CD4-positive, alpha-beta T cell treated with Interleukin-12 subunit alpha and Interleukin-12 subunit beta, for 1 hour (primary cell): ENCODE data around the gene ASXL1.
"Not testable (repeated sequence)": the region's sequence is repeated elsewhere in the genome, so short reads cannot be mapped to it uniquely, and the experiment has no call there.

Experiments used
- DNase-seq: peaks from one replicate; pipeline ENCODE4 v3.0.0-alpha.2; 2020

Gene ASXL1

GRCh38 chr20:32357869-32358631 is at the start of gene ASXL1:
Gene ASXL1 (plus strand): TSS chr20:32358331. CDS start chr20:32358776, 445 bp downstream.
- peak; percentile 96 for DNase-seq

GRCh38 chr20:32312718-32313424 is 45.3 kb upstream of the ASXL1 start:
- no peak for DNase-seq

- no peak for DNase-seq
Observed at GRCh38 chr20:32314768-32315167, 43.4 kb upstream of the ASXL1 start.

GRCh38 chr20:32315399-32315798 is 42.7 kb upstream of the ASXL1 start:
- no peak for DNase-seq

DNA sequence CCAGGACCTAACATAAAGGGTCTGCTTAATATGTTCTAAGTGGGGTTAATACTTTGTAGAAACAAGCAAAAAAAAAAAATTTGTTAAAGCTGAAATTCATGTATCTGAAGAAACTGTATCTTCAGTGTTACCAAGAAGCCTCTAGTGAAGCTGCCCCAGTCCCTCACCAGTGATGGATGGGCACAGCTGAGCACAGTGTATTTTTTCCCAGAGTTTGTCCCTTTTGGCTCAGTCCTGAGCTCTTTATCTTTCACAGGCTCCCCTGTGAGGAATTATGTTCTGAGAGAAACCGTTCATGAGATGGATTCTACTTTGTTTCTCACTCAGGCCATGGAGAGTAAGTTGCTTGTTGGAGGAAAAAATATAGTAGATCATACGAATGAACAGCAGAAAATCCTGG is 42.2 kb upstream of the ASXL1 start:
- no peak for DNase-seq

GRCh38 chr20:32316667-32317066 is 41.5 kb upstream of the ASXL1 start:
- DNase-seq, result no peak

- DNase-seq, result no peak
Observed at GRCh38 chr20:32319100-32319499, 39.0 kb upstream of the ASXL1 start.

- DNase-seq, result no peak
Observed at GRCh38 chr20:32320305-32320704, 37.8 kb upstream of the ASXL1 start.

DNA sequence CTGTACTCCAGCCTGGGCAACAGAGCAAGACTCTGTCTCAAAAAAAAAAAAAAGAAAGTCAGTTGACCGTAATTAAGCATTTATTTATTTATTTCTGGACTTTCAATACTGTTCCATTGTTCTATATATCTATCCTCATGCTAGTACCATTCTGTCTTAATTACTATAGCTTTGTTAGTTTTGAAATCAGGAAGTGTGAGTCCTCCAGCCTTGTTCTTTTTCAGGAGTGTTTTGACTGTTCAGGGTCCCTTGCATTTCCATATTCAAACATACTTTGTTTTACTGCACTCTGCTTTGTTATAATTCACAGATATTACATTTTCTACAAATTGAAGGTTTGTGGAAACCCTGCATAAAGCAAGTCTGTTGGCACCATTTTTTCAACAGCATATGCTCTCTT is 36.7 kb upstream of the ASXL1 start:
- no peak for DNase-seq

- not testable (repeated sequence) for DNase-seq
Observed at GRCh38 chr20:32322260-32322659, 35.9 kb upstream of the ASXL1 start.

GRCh38 chr20:32323761-32324160 is 34.4 kb upstream of the ASXL1 start:
- not testable (repeated sequence) for DNase-seq

DNA sequence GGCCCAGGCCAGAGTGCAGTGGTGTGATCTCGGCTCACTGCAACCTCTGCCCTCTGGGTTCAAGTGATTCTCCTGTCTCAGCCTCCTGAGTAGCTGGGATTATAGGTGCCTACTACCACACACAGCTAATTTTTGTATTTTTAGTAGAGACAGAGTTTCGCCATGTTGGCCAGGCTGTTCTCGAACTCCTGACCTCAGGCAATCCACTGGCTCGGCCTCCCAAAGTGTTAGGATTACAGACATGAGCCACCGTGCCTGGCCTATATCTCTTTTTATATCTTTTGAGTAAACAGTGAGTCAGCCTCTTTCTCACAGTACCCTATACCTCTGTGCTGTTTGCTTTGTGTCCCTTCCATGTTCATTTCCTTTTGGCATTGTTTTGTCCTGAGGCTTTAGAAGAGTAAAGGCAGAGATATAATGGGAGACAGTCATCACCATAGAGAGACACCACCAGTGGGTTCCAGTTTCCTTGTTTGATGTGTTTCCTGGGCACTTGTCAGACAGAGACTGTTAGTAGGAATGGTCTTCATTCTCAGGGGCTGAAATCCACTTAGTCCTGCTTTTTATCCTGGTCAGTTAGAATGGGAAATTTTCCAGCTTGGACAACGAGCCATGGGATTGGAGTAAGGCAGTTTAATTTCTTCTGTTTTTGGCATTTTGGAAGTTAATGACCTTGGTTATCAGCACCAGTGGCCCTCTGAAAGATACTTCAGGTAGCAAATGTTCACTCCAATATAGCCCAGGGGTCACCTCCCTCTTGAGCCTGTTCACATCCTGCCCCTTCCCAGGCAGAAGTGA is 32.2 kb upstream of the ASXL1 start:
- DNase-seq, result no peak

DNA sequence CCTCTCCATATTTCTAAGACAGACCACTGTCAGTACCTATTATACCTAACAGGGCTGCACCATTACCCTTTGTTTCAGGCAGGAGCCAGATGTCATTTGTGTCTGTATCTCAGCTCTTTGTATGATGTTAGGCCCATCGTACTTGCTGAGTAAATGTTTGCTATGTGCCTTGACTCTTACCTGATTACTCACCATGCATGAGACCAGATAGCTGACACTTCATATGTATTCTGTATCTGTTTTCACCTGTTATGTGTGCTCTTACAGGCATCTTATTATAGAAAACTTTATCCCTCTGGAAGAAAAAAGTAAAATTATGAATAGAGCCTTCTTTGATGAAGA is 31.7 kb upstream of the ASXL1 start:
- no peak for DNase-seq

DNA sequence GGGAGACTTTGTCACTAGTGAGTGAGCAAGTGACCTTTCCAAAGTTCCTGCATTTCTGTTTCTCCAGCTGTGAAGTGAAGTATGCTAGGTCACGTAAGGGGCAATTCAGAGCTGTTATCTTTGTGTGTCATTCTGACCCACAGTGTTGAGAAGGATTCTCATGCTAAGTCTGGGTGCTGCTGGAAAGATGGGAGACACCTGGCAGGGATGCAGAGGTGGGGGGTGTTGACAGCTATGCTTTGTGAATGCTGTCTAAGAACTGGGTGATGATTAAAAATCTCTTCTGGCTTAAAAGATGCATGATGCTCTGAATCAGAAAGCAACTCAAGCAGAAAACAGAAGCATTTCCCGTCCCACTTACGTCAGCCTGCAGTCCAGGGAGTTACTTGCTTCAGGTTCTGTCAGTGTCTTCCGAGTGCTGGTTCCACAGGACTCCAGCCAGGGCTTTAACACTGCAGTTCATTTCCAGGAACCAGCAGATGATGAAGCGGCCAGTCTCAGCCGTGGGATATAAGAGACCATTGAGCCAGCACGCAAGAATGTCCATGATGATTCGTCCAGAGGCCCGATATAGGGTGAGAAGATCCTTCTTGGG is 30.9 kb upstream of the ASXL1 start:
- no peak for DNase-seq

GRCh38 chr20:32329817-32330554 is 28.1 kb upstream of the ASXL1 start:
- DNase-seq, result no peak

- DNase-seq, result no peak
Observed at GRCh38 chr20:32330555-32330897, 27.6 kb upstream of the ASXL1 start.

DNA sequence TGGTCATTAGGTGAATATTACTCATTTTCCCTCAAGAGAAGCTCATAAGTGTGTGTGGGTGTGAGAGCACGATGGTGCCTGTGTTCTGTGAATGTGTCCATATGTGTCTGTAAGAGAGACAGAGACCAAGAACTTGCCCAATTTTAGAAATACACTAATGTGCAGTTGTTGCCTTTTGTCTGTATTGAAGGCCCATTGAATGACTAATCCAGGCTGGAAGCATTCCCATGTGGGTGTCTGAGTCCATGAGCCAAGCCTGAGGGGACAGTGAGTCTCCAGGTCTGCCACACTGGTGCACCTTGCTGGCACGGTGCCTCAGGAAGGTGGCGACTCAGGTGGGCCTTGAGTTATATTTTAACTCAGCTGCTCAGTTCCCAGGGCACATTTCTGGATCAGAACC is 25.5 kb upstream of the ASXL1 start:
- no peak for DNase-seq

DNA sequence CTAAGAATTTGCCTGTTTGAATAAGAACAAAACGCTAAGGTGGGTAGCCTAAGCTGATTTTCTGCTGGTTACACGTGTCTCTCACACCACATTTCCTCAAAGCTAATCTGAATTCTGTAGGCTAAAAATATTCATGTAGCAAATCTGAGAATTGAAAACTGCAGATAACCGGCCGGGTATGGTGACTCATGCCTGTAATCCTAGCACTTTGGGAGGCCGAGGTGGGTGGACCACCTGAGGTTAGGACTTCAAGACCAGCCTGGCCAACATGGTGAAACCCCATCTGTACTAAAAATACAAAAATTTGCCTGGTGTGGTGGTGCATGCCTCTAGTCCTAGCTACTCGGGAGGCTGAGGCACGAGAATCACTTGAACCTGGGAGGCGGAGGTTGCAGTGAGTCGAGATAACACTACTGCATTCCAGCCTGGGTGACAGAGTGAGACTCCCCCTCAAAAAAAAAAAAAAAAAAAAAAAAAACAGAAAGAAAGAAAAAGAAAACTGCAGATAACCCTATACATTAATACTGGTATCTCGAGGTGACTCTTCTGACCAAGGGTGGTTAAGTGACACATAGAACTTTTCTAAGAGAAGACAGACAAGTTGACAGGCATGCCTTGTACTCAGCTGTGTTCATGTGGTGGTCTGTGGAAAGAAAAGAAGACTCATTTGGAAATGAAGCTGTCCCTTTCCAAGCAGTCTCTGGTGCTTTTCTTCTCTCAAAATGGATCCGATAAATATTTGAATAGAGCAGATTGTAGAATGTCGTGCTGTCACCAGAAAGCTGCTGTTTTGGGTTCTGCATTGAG is 24.7 kb upstream of the ASXL1 start:
- DNase-seq, result no peak

GRCh38 chr20:32333988-32334885 is 23.9 kb upstream of the ASXL1 start:
- DNase-seq, result peak; percentile 58

DNA sequence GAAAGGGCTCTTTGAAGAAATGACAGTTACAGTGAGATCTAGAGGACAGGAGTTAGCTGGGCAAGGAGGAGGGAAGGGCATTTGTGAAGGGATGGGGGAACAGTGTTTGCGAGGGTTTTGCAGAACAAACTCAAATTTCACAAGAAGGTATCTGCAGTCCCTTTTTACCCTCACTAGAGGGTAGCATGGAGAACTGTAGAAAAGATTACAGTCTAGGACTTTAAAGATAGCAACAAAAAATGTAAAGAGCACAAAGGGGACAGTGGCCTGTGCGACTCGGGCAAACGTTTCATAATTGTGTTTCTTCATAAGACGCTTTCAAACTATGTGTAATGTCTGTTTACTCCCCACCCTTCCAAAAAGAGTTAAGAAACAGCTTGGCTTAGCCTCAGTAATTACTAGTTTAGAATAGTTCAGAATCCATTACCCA is 21.2 kb upstream of the ASXL1 start:
- peak; percentile 36 for DNase-seq
